GM12872 (cell line): ENCODE measurements around the gene TSHZ1.

Source experiments
- CTCF ChIP-seq: IDR thresholded peaks from 3 replicates; pipeline ENCODE4 v1.5.1; 2011; ENCODE audit warnings: low read depth, mild to moderate bottlenecking, low read length, moderate library complexity; ENCODE audit not compliant: insufficient read depth

Gene TSHZ1

GRCh38 chr18:75321431-75321830 is 110.8 kb downstream of the TSHZ1 start:
- TF ChIP-seq CTCF: no peak

GRCh38 chr18:75322206-75322605 is 111.6 kb downstream of the TSHZ1 start:
- TF ChIP-seq CTCF: no peak

- no peak for TF ChIP-seq CTCF
Observed at GRCh38 chr18:75323821-75324585, 113.4 kb downstream of the TSHZ1 start.

- no peak for TF ChIP-seq CTCF
Observed at GRCh38 chr18:75324686-75325257, 114.2 kb downstream of the TSHZ1 start.

GRCh38 chr18:75330308-75330707 is 119.7 kb downstream of the TSHZ1 start:
- no peak for TF ChIP-seq CTCF

GRCh38 chr18:75334869-75335268 is 124.3 kb downstream of the TSHZ1 start:
- no peak for TF ChIP-seq CTCF

- no peak for TF ChIP-seq CTCF
Observed at GRCh38 chr18:75335511-75335910, 124.9 kb downstream of the TSHZ1 start.
